PC-9 (cell line): Measurements from ENCODE around the gene GCNA. TPM values are rescaled to one million over a fixed set of nuclear protein-coding genes. Genes with fewer than 3 reads are reported as not detected.

Source experiments
- BruUV-seq: library from RNA; stranded (reverse); fragments of 400-500 nt; replicated peaks from 2 replicates; lab custom pipeline; 2021; lab: Mats Ljungman, UMichigan
- CTCF ChIA-PET: fragments of 300-600 bp; sonication (Branson Sonifier 250); formaldehyde crosslinking; loops from one replicate; lab custom pipeline; 2022; ENCODE audit warnings: antibody characterized with exemption; lab: Charles Lee
- POLR2A ChIA-PET: fragments of 300-600 bp; sonication (Branson Sonifier 250); formaldehyde crosslinking; loops from one replicate; lab custom pipeline; 2022; ENCODE audit warnings: antibody characterized with exemption; ENCODE audit not compliant: unreplicated experiment; lab: Charles Lee
- DNase-seq, 2 experiments: peaks; one replicate each; pipeline versions ENCODE4 v3.0.0 to v3.0.0-alpha.2; 2015 to 2022; ENCODE audit warnings: mixed read lengths in 1 of 2
- H2AFZ ChIP-seq: fragments of 200-600 bp; sonication (generic); 2 replicates; pipeline ENCODE4 v1.8.1; 2017; ENCODE audit warnings: antibody characterized with exemption
- H3F3A ChIP-seq: fragments of 200-600 bp; sonication (generic); 2 replicates; pipeline ENCODE4 v1.8.1; 2017; ENCODE audit warnings: antibody characterized with exemption, mild to moderate bottlenecking, low read depth; ENCODE audit not compliant: insufficient read depth
- H3K27ac ChIP-seq: fragments of 200-600 bp; sonication (generic); 2 replicates; pipeline ENCODE4 v1.6.1; 2016; ENCODE audit warnings: mixed run types
- H3K27me3 ChIP-seq: fragments of 200-600 bp; sonication (generic); 2 replicates; pipeline ENCODE4 v1.6.1; 2016; ENCODE audit warnings: low read depth, mixed run types; ENCODE audit not compliant: insufficient read depth
- H3K36me3 ChIP-seq: fragments of 200-600 bp; sonication (generic); 2 replicates; pipeline ENCODE4 v1.6.1; 2016; ENCODE audit warnings: low read depth, mixed run types
- H3K4me1 ChIP-seq: fragments of 200-600 bp; sonication (generic); replicated peaks from 2 replicates; pipeline ENCODE4 v1.6.1; 2016; ENCODE audit warnings: mixed run types; ENCODE audit not compliant: insufficient read depth
- H3K4me2 ChIP-seq: fragments of 200-600 bp; sonication (generic); 2 replicates; pipeline ENCODE4 v1.6.1; 2017; ENCODE audit warnings: mixed run types
- H3K4me3 ChIP-seq: fragments of 200-600 bp; sonication (generic); 2 replicates; pipeline ENCODE4 v1.6.1; 2016; ENCODE audit warnings: mixed run types
- H3K79me2 ChIP-seq: fragments of 200-600 bp; sonication (generic); 2 replicates; pipeline ENCODE4 v1.6.1; 2017; ENCODE audit warnings: low read depth, mixed run types
- H3K9me2 ChIP-seq: fragments of 200-600 bp; sonication (generic); 2 replicates; pipeline ENCODE4 v1.8.1; 2017; ENCODE audit warnings: mild to moderate bottlenecking; ENCODE audit not compliant: insufficient read depth
- H3K9me3 ChIP-seq: fragments of 200-600 bp; sonication (generic); 2 replicates; pipeline ENCODE4 v1.8.1; 2016; ENCODE audit warnings: low read depth; ENCODE audit not compliant: insufficient read depth
- H4K20me1 ChIP-seq: fragments of 200-600 bp; sonication (generic); 2 replicates; pipeline ENCODE4 v1.8.1; 2017; ENCODE audit not compliant: insufficient read depth
- EZH2 ChIP-seq: fragments of 200-600 bp; sonication (generic); IDR thresholded peaks from 2 replicates; pipeline ENCODE4 v1.8.0; 2017; ENCODE audit warnings: antibody characterized with exemption, low read depth
- intact Hi-C: fragments of 100-400 bp; cut with micrococcal nuclease; formaldehyde crosslinking; loops from one replicate; pipeline ENCODE4 v1.10.0; 2022; ENCODE audit not compliant: unreplicated experiment
- total RNA-seq: library from RNA; stranded (reverse); gene quantifications from 2 replicates; pipeline ENCODE4 v1.2.3, GENCODE V29; 2021
- TF ChIP-seq, protein P1 (sequence below): fragments of 200-600 bp; sonication (generic); conservative IDR thresholded peaks from 2 replicates; pipeline ENCODE4 v1.6.1; 2017; ENCODE audit warnings: mixed run types, antibody characterized with exemption, mild to moderate bottlenecking, moderate library complexity

The GCNA gene
- total RNA-seq, 1 experiment from 2014 or later, result 0.48 TPM

GRCh38 chrX:71634366-71634765 lies 56.1 kb downstream of the GCNA start:
- Histone ChIP-seq H3K27me3 (no peaks in the 10 kb centered on the region), H3K9me3 (no peaks in the 10 kb centered on the region), H3K4me2 (no peak overlapping the region), H3F3A (no peaks in the 10 kb centered on the region), H2AFZ (no peak overlapping the region), H3K9me2 (no peaks in the 10 kb centered on the region), H3K36me3 (no peaks in the 10 kb centered on the region), H3K27ac (no peak overlapping the region), H3K4me3 (no peak overlapping the region), H4K20me1 (no peaks in the 10 kb centered on the region), H3K79me2 (no peaks in the 10 kb centered on the region), H3K4me1 (no peaks in the 10 kb centered on the region)
- BruUV-seq, result no TSS peak
- TF ChIP-seq, protein P1, sequence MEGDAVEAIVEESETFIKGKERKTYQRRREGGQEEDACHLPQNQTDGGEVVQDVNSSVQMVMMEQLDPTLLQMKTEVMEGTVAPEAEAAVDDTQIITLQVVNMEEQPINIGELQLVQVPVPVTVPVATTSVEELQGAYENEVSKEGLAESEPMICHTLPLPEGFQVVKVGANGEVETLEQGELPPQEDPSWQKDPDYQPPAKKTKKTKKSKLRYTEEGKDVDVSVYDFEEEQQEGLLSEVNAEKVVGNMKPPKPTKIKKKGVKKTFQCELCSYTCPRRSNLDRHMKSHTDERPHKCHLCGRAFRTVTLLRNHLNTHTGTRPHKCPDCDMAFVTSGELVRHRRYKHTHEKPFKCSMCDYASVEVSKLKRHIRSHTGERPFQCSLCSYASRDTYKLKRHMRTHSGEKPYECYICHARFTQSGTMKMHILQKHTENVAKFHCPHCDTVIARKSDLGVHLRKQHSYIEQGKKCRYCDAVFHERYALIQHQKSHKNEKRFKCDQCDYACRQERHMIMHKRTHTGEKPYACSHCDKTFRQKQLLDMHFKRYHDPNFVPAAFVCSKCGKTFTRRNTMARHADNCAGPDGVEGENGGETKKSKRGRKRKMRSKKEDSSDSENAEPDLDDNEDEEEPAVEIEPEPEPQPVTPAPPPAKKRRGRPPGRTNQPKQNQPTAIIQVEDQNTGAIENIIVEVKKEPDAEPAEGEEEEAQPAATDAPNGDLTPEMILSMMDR, result no peak
- no peak for TF ChIP-seq EZH2
- no peak for DNase-seq
- CTCF ChIA-PET, result no interaction called here
- POLR2A ChIA-PET, result no interaction called here
- intact Hi-C loops, result no loop called here

- POLR2A ChIA-PET, result no interaction called here
- BruUV-seq, result no TSS peak
- CTCF ChIA-PET, result no interaction called here
- intact Hi-C loops, result no loop called here
- no peaks in the 10 kb centered on the region for H3K79me2 ChIP-seq
- no peaks in the 10 kb centered on the region for H3K36me3 ChIP-seq
- no peak overlapping the region for H3K4me2 ChIP-seq
- H3K4me1 ChIP-seq, result no peaks in the 10 kb centered on the region
- no peaks in the 10 kb centered on the region for H4K20me1 ChIP-seq
- H3F3A ChIP-seq, result no peaks in the 10 kb centered on the region
- H3K9me3 ChIP-seq, result no peaks in the 10 kb centered on the region
- H3K27ac ChIP-seq, result no peak overlapping the region
- no peaks in the 10 kb centered on the region for H3K27me3 ChIP-seq
- no peak for DNase-seq
- TF ChIP-seq, protein P1, result no peak
- no peak for TF ChIP-seq EZH2
- no peak overlapping the region for H2AFZ ChIP-seq
- no peaks in the 10 kb centered on the region for H3K9me2 ChIP-seq
- H3K4me3 ChIP-seq, result no peak overlapping the region
Measured at GRCh38 chrX:71636438-71637252, 58.4 kb downstream of the GCNA start.

- intact Hi-C loops, result no loop called here
- H4K20me1 ChIP-seq, result no peaks in the 10 kb centered on the region
- H3K4me1 ChIP-seq, result no peaks in the 10 kb centered on the region
- CTCF ChIA-PET, result no interaction called here
- H3K4me3 ChIP-seq, result no peak overlapping the region
- no peaks in the 10 kb centered on the region for H3K9me3 ChIP-seq
- H3K9me2 ChIP-seq, result no peaks in the 10 kb centered on the region
- DNase-seq, result no peak
- no peaks in the 10 kb centered on the region for H3F3A ChIP-seq
- no peak overlapping the region for H3K4me2 ChIP-seq
- no peak overlapping the region for H2AFZ ChIP-seq
- no peaks in the 10 kb centered on the region for H3K79me2 ChIP-seq
- BruUV-seq, result no TSS peak
- POLR2A ChIA-PET, result no interaction called here
- TF ChIP-seq, protein P1, result no peak
- no peak for TF ChIP-seq EZH2
- H3K36me3 ChIP-seq, result no peaks in the 10 kb centered on the region
- no peaks in the 10 kb centered on the region for H3K27me3 ChIP-seq
- H3K27ac ChIP-seq, result no peak overlapping the region
Measured at GRCh38 chrX:71637253-71637618, 59.0 kb downstream of the GCNA start.
